OCI-LY3 (cell line): ENCODE results near the gene ITGB8.
A peak's percentile ranks its signal among the peaks of the same experiment; 100 is the strongest.

Source experiments
- H2AFZ ChIP-seq: fragments of 200-600, 300-600 bp; shearing (Covaris generic); 2 replicates; pipeline ENCODE4 v1.6.0; 2014; ENCODE audit warnings: antibody characterized with exemption, low read depth, low read length
- H3K27ac ChIP-seq: fragments of 200-600, 300-600 bp; sonication (generic); 2 replicates; pipeline ENCODE4 v1.5.1; 2014; ENCODE audit warnings: mild to moderate bottlenecking, low read length, moderate library complexity, mixed read lengths
- H3K27me3 ChIP-seq: fragments of 200-600, 300-600 bp; sonication (generic); 2 replicates; pipeline ENCODE4 v1.6.1; 2014; ENCODE audit warnings: low read depth, low read length, mixed read lengths
- H3K36me3 ChIP-seq: fragments of 200-600, 300-600 bp; sonication (generic); replicated peaks from 2 replicates; pipeline ENCODE3; 2014; ENCODE audit warnings: low read depth, low read length, mixed read lengths
- H3K4me1 ChIP-seq: fragments of 300-600, 200-600 bp; sonication (generic); 2 replicates; pipeline ENCODE4 v1.6.1; 2014; ENCODE audit warnings: low read length, mixed read lengths
- H3K4me2 ChIP-seq: fragments of 200-600, 300-600 bp; sonication (generic); 2 replicates; pipeline ENCODE4 v1.6.1; 2014; ENCODE audit warnings: low read length, mixed read lengths
- H3K4me3 ChIP-seq: fragments of 300-600, 200-600 bp; sonication (generic); 2 replicates; pipeline ENCODE4 v1.5.1; 2014; ENCODE audit warnings: antibody characterized with exemption, mild to moderate bottlenecking, low read length, moderate library complexity
- H3K79me2 ChIP-seq: fragments of 300-600, 200-600 bp; shearing (Covaris generic); 2 replicates; pipeline ENCODE4 v1.6.1; 2014; ENCODE audit warnings: mild to moderate bottlenecking, low read length, mixed read lengths
- H3K9ac ChIP-seq: fragments of 300-600, 200-600 bp; shearing (Covaris generic); 2 replicates; pipeline ENCODE4 v1.6.0; 2014; ENCODE audit warnings: mild to moderate bottlenecking, low read length, moderate library complexity
- H3K9me3 ChIP-seq: fragments of 200-600, 300-600 bp; shearing (Covaris generic); 2 replicates; pipeline ENCODE4 v1.6.1; 2014; ENCODE audit warnings: low read length, mixed read lengths; ENCODE audit not compliant: insufficient read depth
- H4K20me1 ChIP-seq: fragments of 200-600, 300-600 bp; sonication (generic); 2 replicates; pipeline ENCODE4 v1.6.1; 2016; ENCODE audit warnings: low read length, mixed read lengths; ENCODE audit not compliant: insufficient read depth
- EZH2phosphoT487 ChIP-seq: fragments of 200-600 bp; shearing (Covaris generic); IDR thresholded peaks from 2 replicates; pipeline ENCODE4 v1.6.1; 2018; ENCODE audit warnings: antibody characterized with exemption, mixed run types, low read depth
- TF ChIP-seq, protein P1 (sequence below): fragments of 200-600, 300-600 bp; sonication (generic); IDR thresholded peaks from 2 replicates; pipeline ENCODE4 v1.5.1; 2014; ENCODE audit warnings: antibody characterized with exemption, low read length, low read depth

Gene ITGB8

DNA sequence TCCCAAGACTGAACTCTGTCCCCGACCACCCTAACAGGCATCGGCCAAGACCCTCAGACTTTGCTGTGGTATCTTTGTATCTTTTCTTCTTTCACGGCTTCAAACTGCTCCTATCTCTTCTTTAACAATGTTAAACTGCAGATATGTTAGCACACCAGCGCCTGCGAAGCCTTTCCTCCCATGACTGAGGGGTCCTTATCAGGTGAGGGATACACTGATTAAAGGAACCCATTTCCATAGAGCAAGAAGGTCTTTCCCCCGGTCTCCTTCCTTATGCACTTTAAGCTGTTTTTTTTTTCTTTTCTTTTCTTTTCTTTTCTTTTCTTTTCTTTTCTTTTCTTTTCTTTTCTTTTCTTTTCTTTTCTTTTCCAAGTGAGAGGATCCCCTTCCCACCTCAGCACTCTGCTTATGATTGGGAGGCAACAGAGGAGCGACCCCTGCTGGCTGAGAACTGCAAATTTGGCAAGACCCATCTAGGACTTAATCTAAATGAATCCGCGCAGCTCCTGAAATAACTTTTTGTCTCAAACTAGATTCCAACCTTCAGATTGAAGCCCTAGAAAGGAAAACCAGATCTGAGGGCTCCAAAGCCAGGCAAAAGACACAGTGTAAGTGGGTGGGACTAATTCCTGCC, 109.9 kb downstream of the ITGB8 start:
- H3K4me2 ChIP-seq = no peak overlapping the region
- no peak overlapping the region for H3K4me3 ChIP-seq
- H3K27ac ChIP-seq = no peak overlapping the region
- no peak overlapping the region for H3K9ac ChIP-seq
- TF ChIP-seq EZH2phosphoT487 = no peak
- TF ChIP-seq, protein P1, sequence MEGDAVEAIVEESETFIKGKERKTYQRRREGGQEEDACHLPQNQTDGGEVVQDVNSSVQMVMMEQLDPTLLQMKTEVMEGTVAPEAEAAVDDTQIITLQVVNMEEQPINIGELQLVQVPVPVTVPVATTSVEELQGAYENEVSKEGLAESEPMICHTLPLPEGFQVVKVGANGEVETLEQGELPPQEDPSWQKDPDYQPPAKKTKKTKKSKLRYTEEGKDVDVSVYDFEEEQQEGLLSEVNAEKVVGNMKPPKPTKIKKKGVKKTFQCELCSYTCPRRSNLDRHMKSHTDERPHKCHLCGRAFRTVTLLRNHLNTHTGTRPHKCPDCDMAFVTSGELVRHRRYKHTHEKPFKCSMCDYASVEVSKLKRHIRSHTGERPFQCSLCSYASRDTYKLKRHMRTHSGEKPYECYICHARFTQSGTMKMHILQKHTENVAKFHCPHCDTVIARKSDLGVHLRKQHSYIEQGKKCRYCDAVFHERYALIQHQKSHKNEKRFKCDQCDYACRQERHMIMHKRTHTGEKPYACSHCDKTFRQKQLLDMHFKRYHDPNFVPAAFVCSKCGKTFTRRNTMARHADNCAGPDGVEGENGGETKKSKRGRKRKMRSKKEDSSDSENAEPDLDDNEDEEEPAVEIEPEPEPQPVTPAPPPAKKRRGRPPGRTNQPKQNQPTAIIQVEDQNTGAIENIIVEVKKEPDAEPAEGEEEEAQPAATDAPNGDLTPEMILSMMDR = peak; percentile 52
- peaks cover 25% of the 10 kb centered on the region for H3K4me1 ChIP-seq
- H3K79me2 ChIP-seq = no peaks in the 10 kb centered on the region
- no peaks in the 10 kb centered on the region for H3K27me3 ChIP-seq
- H4K20me1 ChIP-seq = no peaks in the 10 kb centered on the region
- H3K36me3 ChIP-seq = peaks cover 4% of the 10 kb centered on the region
- no peak overlapping the region for H2AFZ ChIP-seq
- H3K9me3 ChIP-seq = no peaks in the 10 kb centered on the region

DNA sequence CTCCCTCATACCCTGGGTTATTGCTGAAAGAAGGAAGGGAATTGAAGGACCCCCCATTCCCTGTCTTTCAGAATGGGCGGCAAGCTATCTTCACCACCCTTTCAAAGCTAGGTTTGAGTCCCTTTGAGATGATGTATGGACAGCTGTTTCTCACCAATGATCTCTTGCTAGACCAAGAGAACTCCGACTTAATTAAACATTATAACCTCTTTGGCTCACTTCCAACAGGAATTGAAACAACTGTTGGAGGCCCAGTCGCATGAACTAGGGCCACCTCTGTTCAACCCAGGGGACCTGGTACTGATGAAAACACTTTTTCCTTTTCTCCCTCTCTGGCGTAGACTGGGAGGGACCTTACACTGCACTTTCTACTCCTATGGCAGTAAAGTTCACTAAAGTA, 110.6 kb downstream of the ITGB8 start:
- Histone ChIP-seq H3K4me3 (no peak overlapping the region), H3K9ac (no peak overlapping the region), H3K4me1 (peaks cover 25% of the 10 kb centered on the region), H3K79me2 (no peaks in the 10 kb centered on the region), H3K27ac (no peak overlapping the region), H3K36me3 (peaks cover 4% of the 10 kb centered on the region), H2AFZ (no peak overlapping the region), H3K27me3 (no peaks in the 10 kb centered on the region), H3K9me3 (no peaks in the 10 kb centered on the region), H4K20me1 (no peaks in the 10 kb centered on the region), H3K4me2 (no peak overlapping the region; the same call in 1 of the 2 replicates)
- TF ChIP-seq, protein P1 = no peak
- TF ChIP-seq EZH2phosphoT487 = no peak

DNA sequence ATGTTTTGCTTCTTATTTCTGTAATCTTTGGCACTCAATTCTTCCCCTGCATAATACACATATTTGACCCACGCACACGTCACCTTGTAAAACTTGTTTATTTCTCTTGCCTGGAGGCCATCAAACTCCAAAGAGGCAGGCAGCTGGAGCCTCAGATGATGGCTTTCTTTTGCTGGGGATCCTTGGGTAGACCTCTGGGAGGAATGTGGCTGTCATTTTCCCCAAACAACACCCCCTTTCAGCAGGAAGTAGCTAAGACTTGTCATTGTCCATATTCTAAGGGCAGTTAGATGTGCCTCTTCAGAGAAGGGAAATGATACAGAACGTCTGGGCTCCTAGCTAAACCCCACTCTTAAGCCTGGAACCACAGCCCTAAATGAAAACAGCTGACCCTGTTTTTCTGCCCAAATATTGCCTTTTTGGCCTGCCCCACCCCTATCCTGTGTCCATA, 111.3 kb downstream of the ITGB8 start:
- Histone ChIP-seq H3K4me2 (no peak overlapping the region), H3K79me2 (no peaks in the 10 kb centered on the region)

DNA sequence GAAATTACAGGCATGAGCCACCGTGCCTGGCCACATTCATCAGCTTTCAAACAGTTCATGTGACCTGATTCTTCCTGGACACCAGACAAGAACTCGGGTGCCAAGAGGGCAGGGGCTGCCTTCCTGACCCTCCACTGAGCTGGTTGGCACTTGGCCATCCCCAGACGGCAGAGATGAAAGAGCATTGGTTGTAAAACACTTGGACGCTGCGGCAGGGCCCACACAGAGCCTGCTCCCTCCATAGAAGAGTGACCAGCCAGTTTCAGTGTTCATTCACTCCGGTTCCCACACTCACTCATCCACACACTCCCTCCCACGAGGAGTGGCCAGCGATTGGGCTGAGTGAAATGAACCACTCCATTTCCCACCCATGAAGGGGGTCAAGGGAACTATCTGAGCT, 112.3 kb downstream of the ITGB8 start:
- H3K9ac ChIP-seq = no peak overlapping the region
- H3K79me2 ChIP-seq = no peaks in the 10 kb centered on the region
- no peak overlapping the region for H2AFZ ChIP-seq
- H3K27ac ChIP-seq = no peak overlapping the region
- H3K36me3 ChIP-seq = peaks cover 4% of the 10 kb centered on the region
- no peak overlapping the region for H3K4me3 ChIP-seq
- H4K20me1 ChIP-seq = no peaks in the 10 kb centered on the region
- H3K9me3 ChIP-seq = no peaks in the 10 kb centered on the region
- no peaks in the 10 kb centered on the region for H3K27me3 ChIP-seq
- H3K4me2 ChIP-seq = no peak overlapping the region
- peaks cover 36% of the 10 kb centered on the region for H3K4me1 ChIP-seq
- no peak for TF ChIP-seq EZH2phosphoT487
- TF ChIP-seq, protein P1 = no peak

More for the DNA sequence above, 111.3 kb downstream of the ITGB8 start:
- H3K27ac ChIP-seq = no peak overlapping the region
- H4K20me1 ChIP-seq = no peaks in the 10 kb centered on the region
- H3K4me1 ChIP-seq = peaks cover 30% of the 10 kb centered on the region
- no peak overlapping the region for H2AFZ ChIP-seq
- no peak overlapping the region for H3K9ac ChIP-seq
- H3K27me3 ChIP-seq = no peaks in the 10 kb centered on the region
- no peak for TF ChIP-seq EZH2phosphoT487
- TF ChIP-seq, protein P1 = no peak
- no peak overlapping the region for H3K4me3 ChIP-seq
- H3K36me3 ChIP-seq = peaks cover 4% of the 10 kb centered on the region
- H3K9me3 ChIP-seq = no peaks in the 10 kb centered on the region
